Astrocyte (in vitro differentiated cells and primary cell): ENCODE results near the gene TMEM128. TPM values are rescaled to one million over a fixed set of nuclear protein-coding genes. Genes with fewer than 3 reads are reported as not detected.

ENCODE experiments used
- DNase-seq: peaks from one replicate; pipeline ENCODE4 v3.0.0-alpha.2; 2010; ENCODE audit warnings: low read depth
- FAIRE-seq: peaks from 2 replicates; lab custom pipeline; 2011; peaks lifted over from hg19 to GRCh38; lab: Jason Lieb, UNC
- H2AFZ ChIP-seq: 2 replicates; pipeline ENCODE4 v1.6.0; 2012; ENCODE audit warnings: low read depth, low read length, inconsistent platforms
- H3K27ac ChIP-seq: 2 replicates; pipeline ENCODE4 v1.5.1; 2011; ENCODE audit warnings: low read depth, low read length, inconsistent platforms
- H3K27me3 ChIP-seq: 2 replicates; pipeline ENCODE4 v1.6.0; 2011; ENCODE audit warnings: low read length, inconsistent platforms; ENCODE audit not compliant: insufficient read depth
- H3K36me3 ChIP-seq: 2 replicates; pipeline ENCODE4 v1.5.1; 2011; ENCODE audit warnings: low read length, inconsistent platforms; ENCODE audit not compliant: insufficient read depth
- H3K4me1 ChIP-seq: 2 replicates; pipeline ENCODE4 v1.5.1; 2011; ENCODE audit warnings: low read length, inconsistent platforms; ENCODE audit not compliant: insufficient read depth
- H3K4me2 ChIP-seq: 2 replicates; pipeline ENCODE4 v1.6.0; 2012; ENCODE audit warnings: low read length, inconsistent platforms
- H3K4me3 ChIP-seq: 2 replicates; pipeline ENCODE4 v1.5.1; 2011; ENCODE audit warnings: low read depth, mild to moderate bottlenecking, low read length, inconsistent platforms; ENCODE audit not compliant: insufficient read depth
- H3K79me2 ChIP-seq: 2 replicates; pipeline ENCODE4 v1.6.0; 2012; ENCODE audit warnings: mild to moderate bottlenecking, low read length, inconsistent platforms; ENCODE audit not compliant: insufficient read depth
- H3K9ac ChIP-seq: 2 replicates; pipeline ENCODE4 v1.6.0; 2012; ENCODE audit warnings: mild to moderate bottlenecking, low read length, inconsistent platforms
- H3K9me3 ChIP-seq: 2 replicates; pipeline ENCODE4 v1.5.1; 2012; ENCODE audit warnings: low read depth, mild to moderate bottlenecking, low read length, inconsistent platforms; ENCODE audit not compliant: insufficient read depth
- H4K20me1 ChIP-seq: 2 replicates; pipeline ENCODE4 v1.6.0; 2012; ENCODE audit warnings: low read length, inconsistent platforms; ENCODE audit not compliant: insufficient read depth
- H3K27ac Mint-ChIP-seq: one replicate; pipeline ENCODE4 v1.8.0; 2021; ENCODE audit warnings: mild to moderate bottlenecking, mixed read lengths; ENCODE audit not compliant: unreplicated experiment
- H3K27me3 Mint-ChIP-seq: one replicate; pipeline ENCODE4 v1.8.0; 2021; ENCODE audit warnings: low read depth, mixed read lengths; ENCODE audit not compliant: unreplicated experiment
- H3K36me3 Mint-ChIP-seq: one replicate; pipeline ENCODE4 v1.8.0; 2021; ENCODE audit warnings: low read depth, mixed read lengths; ENCODE audit not compliant: unreplicated experiment
- H3K4me1 Mint-ChIP-seq: one replicate; pipeline ENCODE4 v1.8.0; 2021; ENCODE audit warnings: low read depth, mixed read lengths; ENCODE audit not compliant: unreplicated experiment
- H3K4me3 Mint-ChIP-seq: one replicate; pipeline ENCODE4 v1.8.0; 2021; ENCODE audit warnings: mild to moderate bottlenecking, moderate library complexity, mixed read lengths; ENCODE audit not compliant: unreplicated experiment
- H3K9me3 Mint-ChIP-seq: one replicate; pipeline ENCODE4 v1.8.0; 2021; ENCODE audit warnings: mild to moderate bottlenecking, mixed read lengths; ENCODE audit not compliant: unreplicated experiment
- EZH2 ChIP-seq: IDR thresholded peaks from 2 replicates; pipeline ENCODE4 v1.6.1; 2012; ENCODE audit warnings: mild to moderate bottlenecking, low read length, inconsistent platforms; ENCODE audit not compliant: insufficient read depth
- total RNA-seq: library from RNA; stranded (reverse); gene quantifications from 2 replicates; pipeline ENCODE4 v1.2.1, GENCODE V29; 2021
- TF ChIP-seq, protein P1 (sequence below): IDR thresholded peaks from 2 replicates; pipeline ENCODE4 v1.5.1; 2011; ENCODE audit warnings: low read depth, mild to moderate bottlenecking, inconsistent platforms, low read length, moderate library complexity; ENCODE audit not compliant: insufficient read depth

TMEM128 gene
- total RNA-seq, 1 donor from 2014 or later = 15.2 TPM

DNA sequence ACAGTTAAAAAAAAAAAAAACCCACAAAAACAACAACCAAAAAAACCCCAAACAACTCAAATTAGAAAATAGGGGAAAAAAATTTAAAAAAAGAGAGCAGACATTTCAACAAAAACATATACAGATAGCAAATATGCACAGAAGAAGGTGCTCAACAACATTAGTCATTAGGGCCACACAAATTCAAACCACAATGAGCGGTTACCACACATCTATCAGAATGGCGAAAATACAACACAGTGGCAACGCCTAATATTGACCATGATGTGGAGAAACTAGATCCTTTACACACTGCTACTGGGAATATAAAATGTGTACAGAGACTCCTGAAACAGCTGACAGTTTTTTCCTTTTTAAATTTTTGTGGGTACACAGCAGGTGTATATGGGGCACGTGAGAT lies 22.5 kb upstream of the TMEM128 start:
- Mint-ChIP-seq H3K27me3 (no peaks in the 10 kb centered on the region), H3K36me3 (peaks cover 5% of the 10 kb centered on the region), H3K4me1 (peaks cover 17% of the 10 kb centered on the region), H3K4me3 (no peak overlapping the region), H3K9me3 (no peaks in the 10 kb centered on the region), H3K27ac (peak overlapping the region; percentile 73)
- TF ChIP-seq, protein P1, sequence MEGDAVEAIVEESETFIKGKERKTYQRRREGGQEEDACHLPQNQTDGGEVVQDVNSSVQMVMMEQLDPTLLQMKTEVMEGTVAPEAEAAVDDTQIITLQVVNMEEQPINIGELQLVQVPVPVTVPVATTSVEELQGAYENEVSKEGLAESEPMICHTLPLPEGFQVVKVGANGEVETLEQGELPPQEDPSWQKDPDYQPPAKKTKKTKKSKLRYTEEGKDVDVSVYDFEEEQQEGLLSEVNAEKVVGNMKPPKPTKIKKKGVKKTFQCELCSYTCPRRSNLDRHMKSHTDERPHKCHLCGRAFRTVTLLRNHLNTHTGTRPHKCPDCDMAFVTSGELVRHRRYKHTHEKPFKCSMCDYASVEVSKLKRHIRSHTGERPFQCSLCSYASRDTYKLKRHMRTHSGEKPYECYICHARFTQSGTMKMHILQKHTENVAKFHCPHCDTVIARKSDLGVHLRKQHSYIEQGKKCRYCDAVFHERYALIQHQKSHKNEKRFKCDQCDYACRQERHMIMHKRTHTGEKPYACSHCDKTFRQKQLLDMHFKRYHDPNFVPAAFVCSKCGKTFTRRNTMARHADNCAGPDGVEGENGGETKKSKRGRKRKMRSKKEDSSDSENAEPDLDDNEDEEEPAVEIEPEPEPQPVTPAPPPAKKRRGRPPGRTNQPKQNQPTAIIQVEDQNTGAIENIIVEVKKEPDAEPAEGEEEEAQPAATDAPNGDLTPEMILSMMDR = no peak
- TF ChIP-seq EZH2 = no peak
- Histone ChIP-seq H3K9ac (no peak overlapping the region), H3K79me2 (no peaks in the 10 kb centered on the region), H3K27me3 (no peaks in the 10 kb centered on the region), H2AFZ (no peak overlapping the region), H3K9me3 (no peaks in the 10 kb centered on the region), H4K20me1 (no peaks in the 10 kb centered on the region), H3K4me2 (no peak overlapping the region), H3K4me1 (peaks cover 9% of the 10 kb centered on the region), H3K27ac (no peak overlapping the region), H3K4me3 (no peak overlapping the region), H3K36me3 (peaks cover 34% of the 10 kb centered on the region)
- DNase-seq (peak; percentile 31), FAIRE-seq (no peak)

DNA sequence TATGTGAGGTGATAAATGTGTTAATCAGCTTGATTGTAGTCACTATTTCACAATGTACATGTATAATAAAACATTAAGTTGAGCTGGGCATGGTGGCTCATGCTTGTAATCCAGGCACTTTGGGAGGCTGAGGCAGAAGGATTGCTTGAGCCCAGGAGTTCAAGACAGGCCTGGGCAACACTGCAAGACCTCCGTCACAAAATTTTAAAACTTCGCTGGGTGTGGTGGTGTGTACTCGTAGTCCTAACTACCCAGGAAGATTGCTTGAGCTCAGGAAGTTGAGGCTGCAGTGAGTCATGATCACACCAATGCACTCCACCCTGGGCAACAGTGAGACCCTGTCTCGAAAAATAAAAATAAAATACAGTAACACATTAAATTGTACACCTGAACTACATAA lies 21.8 kb upstream of the TMEM128 start:
- Histone ChIP-seq H4K20me1 (no peaks in the 10 kb centered on the region), H2AFZ (no peak overlapping the region), H3K4me2 (peak overlapping the region; percentile 17), H3K9ac (no peak overlapping the region), H3K27ac (peak overlapping the region; percentile 28), H3K9me3 (no peaks in the 10 kb centered on the region), H3K36me3 (peaks cover 31% of the 10 kb centered on the region), H3K4me3 (no peak overlapping the region), H3K79me2 (no peaks in the 10 kb centered on the region), H3K27me3 (no peaks in the 10 kb centered on the region), H3K4me1 (peaks cover 9% of the 10 kb centered on the region)
- TF ChIP-seq EZH2 = no peak
- TF ChIP-seq, protein P1 = no peak
- DNase-seq (peak; percentile 23), FAIRE-seq (no peak)
- no peak overlapping the region for H3K4me3 Mint-ChIP-seq
- no peaks in the 10 kb centered on the region for H3K9me3 Mint-ChIP-seq
- peaks cover 17% of the 10 kb centered on the region for H3K4me1 Mint-ChIP-seq
- no peaks in the 10 kb centered on the region for H3K27me3 Mint-ChIP-seq
- H3K27ac Mint-ChIP-seq = no peak overlapping the region
- H3K36me3 Mint-ChIP-seq = peaks cover 5% of the 10 kb centered on the region

DNA sequence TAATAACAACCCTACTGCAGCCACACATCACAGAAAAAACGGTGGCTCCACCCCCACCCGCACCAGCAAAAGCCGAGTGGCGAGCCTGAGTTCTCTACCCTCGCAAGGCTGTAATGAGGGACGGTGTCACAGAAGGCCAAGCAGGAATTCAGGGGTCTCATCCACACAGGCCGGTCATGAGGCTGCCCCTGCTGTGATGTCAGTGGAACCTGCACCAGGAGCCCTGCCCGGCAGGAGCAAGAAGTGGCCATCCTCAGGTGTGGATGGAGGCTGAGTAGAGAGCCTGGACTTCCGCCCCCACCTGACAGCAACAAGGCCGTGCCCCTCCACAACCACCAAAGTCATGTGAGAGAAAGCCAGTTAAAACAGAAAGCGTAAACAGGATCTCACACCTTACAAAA lies 21.3 kb upstream of the TMEM128 start:
- no peaks in the 10 kb centered on the region for H3K9me3 Mint-ChIP-seq
- Histone ChIP-seq H3K4me3 (no peak overlapping the region), H3K36me3 (peaks cover 31% of the 10 kb centered on the region), H3K4me1 (peaks cover 9% of the 10 kb centered on the region), H3K27me3 (no peaks in the 10 kb centered on the region), H3K79me2 (no peaks in the 10 kb centered on the region), H4K20me1 (no peaks in the 10 kb centered on the region), H3K9me3 (no peaks in the 10 kb centered on the region), H3K9ac (no peak overlapping the region), H2AFZ (no peak overlapping the region), H3K27ac (no peak overlapping the region), H3K4me2 (no peak overlapping the region)
- no peak for TF ChIP-seq EZH2
- TF ChIP-seq, protein P1 = no peak
- peaks cover 5% of the 10 kb centered on the region for H3K36me3 Mint-ChIP-seq
- H3K4me1 Mint-ChIP-seq = peaks cover 17% of the 10 kb centered on the region
- no peak overlapping the region for H3K27ac Mint-ChIP-seq
- no peak overlapping the region for H3K4me3 Mint-ChIP-seq
- DNase-seq = no peak
- no peaks in the 10 kb centered on the region for H3K27me3 Mint-ChIP-seq
- no peak for FAIRE-seq
